Measurements from ENCODE around the gene SNRPD3.

SNRPD3 gene

GRCh38 chr22:24567668-24568067 lies 11.9 kb downstream of the SNRPD3 start:
- DNase-seq (ENCODE audit: low read depth in 2 of 2): no peak

DNA sequence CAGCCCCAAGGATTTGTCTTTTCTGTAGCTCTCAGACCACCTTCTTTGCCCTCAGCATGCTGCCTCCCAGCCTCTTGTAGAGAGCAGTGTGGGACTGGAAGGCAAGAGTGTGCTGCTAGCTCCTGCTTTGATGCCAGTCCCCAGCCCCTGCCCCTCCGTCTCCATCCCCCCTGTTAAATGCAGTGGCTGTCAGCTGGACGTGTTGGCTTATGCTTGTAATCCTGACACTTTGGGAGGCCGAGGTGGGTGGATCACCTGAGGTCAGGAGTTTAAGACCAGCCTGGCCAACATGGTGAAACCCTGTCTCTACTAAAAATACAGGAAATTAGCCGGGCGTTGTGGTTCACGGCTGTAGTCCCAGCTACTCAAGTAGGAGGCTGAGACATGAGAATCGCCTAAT lies 15.5 kb downstream of the SNRPD3 start:
- no peak for DNase-seq (ENCODE audit: low read depth in 2 of 2)

DNA sequence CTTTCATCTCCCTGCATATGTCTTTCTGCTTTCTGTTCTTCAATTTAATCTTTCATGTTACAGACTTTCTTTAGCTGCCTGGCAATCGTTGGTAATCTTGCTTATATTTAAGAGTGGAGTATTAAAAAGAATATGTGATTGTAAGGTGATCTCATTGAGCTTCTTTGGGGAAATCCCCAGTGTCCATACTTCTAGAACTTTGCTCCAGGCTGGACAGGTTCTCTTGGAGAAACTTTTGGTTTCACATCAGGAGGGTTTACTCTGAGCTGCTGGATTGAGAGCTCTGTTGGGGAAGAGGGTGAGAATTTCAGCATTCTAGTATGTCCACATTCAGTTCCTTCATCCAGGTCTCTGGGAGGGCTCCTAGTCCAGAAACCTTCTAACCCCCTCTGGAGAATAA lies 21.0 kb downstream of the SNRPD3 start:
- no peak for DNase-seq (ENCODE audit: low read depth in 2 of 2)

DNA sequence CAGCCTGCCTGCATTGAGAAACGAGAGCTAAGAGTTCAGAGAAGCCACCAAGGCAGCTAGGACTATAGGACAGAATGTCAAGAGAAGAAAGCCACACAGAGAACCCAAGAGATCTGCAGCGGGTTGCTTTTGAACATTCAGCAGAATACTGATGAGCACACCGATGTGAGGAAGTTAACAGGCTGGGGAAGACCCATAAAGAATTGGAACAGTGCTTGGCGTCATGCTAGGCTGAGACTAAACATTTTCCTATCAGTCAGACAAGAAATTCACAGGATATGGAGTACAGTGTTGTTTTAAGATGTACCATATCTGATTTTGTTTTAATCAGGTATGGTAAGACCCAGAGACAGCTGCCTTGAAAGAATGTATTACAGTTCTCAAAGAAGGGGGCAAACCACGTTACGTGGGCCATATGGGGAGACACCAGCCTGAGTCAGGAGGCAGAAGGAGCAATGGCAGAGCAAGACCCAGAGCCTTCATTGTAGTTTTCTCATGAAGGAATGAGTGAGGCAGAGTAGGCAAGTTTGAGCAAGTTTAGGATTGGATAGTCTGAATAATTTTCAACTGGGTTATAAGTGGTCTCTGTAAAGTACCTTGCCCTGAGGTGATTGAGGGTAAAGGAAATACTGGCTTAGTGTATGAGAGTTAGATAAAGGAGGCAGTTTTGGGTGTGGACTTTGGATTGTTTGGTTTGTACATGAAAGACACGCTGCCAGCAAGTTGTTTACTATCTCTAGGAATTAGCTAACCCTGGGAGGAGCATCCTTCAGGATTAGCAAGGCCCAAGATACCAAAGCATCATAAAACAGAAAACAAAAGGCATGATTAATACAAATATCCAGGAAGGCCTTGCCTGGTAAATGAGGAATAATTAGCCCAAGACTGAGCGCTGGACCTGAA lies 22.8 kb downstream of the SNRPD3 start:
- DNase-seq (ENCODE audit: low read depth in 2 of 2): no peak

DNA sequence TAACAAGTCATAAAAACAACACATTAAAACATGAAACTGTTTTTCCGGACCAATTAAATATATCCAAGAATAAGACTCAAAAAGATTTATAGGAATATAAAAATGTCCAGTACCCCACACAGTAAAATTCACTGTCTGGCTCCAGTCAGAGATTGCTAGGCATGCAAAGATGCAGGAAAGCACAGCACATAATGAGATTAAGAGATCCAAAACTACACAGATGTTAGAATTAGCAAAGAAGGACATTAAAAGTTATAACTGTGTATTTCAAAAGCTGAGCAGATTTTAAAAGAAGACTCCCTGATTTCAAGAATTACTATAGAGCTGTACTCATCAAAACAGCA lies 23.4 kb downstream of the SNRPD3 start:
- no peak for DNase-seq (ENCODE audit: low read depth in 2 of 2)

DNA sequence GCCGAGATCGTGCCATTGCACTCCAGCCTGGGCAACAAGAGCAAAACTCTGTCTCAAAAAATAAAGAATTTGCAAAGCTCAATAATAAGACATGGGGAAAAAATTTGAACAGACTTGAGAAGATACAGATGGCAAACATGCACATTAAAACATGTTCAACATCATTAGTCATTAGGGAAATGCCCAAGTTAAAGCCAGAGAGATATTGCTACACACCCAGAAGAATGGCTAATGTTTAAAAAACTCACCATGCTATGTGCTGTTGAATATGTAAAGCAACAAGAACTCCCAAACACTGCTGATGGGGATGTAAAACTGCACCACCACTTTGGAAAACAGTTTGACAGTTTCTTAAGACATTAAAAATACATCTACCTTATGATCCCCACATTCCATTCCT lies 24.5 kb downstream of the SNRPD3 start:
- no peak for DNase-seq (ENCODE audit: low read depth in 2 of 2)

GRCh38 chr22:24582056-24582814 lies 26.4 kb downstream of the SNRPD3 start:
- no peak for DNase-seq (ENCODE audit: low read depth in 2 of 2)

DNA sequence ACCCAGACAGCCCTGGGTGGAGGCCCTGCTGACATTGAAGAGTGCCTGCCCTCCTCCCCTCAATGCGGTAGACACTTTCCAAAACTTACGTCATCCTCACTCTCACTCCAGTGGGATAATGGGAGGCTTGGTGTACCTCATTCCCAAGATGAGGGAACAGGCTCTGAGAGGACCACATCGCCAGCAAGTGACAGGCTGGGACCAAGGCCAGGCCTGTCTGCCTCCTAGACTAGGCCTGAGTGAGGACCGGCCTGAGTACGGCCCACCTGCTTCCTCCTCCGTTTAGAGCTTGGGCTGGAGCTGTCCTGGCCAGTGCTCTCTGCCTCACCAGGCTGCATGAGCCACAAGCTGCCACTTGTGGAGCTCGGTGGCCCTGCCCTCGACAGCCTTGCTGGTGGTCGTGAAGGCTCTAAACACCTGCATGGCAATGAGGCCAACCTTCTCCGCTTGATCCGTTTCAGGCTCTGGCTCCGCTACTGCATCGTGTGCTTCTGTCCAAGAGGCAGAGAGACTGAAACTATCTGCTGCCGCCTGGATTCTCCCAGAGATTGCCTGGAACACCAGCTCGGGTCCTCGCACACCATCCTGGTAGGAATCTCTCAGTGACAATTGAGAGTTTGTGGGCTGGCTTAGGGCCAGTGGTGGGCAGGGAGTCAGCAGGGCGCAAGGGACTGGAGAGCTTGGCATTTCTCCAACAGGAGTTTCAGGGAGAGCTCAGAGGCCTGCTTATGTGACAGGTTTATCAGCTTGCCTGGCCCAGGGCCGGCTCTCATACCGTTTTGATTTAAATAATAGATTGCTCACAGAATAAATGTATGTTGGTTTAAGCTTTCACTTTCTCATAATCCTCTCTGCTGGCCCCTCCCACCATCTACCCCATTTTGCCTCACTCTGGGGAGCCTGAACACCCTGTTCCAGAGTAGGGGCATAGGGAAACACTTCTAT lies 27.7 kb downstream of the SNRPD3 start:
- DNase-seq (ENCODE audit: low read depth in 2 of 2): no peak

DNA sequence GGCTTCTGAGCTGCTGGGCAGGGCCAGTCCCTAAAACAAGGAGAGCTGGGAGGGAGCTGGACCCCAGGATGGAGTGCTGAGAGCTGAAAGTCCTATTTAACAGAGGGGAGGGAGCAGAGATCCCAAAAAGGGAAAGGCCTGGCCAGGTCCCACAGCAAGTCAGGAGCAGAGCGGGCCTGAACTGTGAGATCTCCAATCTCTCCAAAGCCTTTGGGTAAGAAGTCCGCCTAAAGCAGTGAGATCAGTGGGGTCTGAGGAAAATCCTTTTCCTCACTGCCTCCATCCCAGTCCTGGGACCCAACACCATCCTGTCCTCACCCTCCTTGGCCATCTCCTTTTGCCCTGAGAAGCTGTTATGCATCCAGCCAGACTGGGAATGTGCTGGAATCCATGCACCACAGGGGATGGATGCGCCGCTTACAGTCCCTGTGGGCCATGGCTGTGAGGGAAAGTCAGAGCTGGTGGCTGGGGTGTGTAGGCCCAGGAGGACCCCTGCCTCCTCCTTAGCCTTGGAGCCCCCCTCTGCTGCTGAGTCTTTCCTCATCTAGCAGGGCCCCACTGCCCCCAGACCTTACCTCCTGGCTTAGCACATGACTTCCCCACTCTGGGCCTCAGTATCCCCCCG lies 28.5 kb downstream of the SNRPD3 start:
- no peak for DNase-seq (ENCODE audit: low read depth in 2 of 2)

- no peak for DNase-seq (ENCODE audit: low read depth in 2 of 2)
These were observed 29.1 kb downstream of the SNRPD3 start for GRCh38 chr22:24584871-24585411.

- no peak for DNase-seq (ENCODE audit: low read depth in 2 of 2)
These were observed 29.7 kb downstream of the SNRPD3 start for GRCh38 chr22:24585461-24585860.

DNA sequence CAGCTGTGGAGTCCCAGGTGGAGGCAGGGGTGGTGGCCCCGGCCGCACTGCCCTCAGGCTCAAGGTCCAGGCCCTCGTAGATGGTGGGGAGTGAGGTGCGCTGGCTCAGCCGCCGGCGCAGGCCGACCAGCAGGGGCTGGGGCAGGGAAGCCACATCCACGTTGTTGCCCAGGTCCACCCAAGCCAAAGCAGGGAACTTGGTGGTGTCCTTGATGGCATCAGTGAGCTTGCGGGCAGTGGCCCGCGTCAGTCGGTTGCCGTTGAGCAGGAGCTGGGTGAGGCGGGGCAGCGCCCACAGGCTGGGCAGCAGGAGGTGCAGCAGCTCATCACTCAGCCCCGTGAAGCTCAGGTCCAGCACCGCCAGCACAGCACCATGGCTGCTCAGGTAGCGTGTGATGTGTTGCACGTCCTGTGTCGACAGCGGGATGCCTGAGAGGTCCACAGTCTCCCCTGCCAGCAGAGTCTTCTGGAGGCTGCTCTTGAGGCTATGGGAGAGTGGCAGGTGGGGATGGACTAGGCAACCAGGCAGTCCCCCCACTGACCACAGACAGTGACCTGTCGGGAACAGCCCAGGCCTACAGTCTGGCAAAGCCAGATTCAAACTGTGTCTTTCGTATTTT lies 30.2 kb downstream of the SNRPD3 start:
- DNase-seq (ENCODE audit: low read depth in 2 of 2): no peak

GRCh38 chr22:24587251-24587650 lies 31.5 kb downstream of the SNRPD3 start:
- no peak for DNase-seq (ENCODE audit: low read depth in 2 of 2)

DNA sequence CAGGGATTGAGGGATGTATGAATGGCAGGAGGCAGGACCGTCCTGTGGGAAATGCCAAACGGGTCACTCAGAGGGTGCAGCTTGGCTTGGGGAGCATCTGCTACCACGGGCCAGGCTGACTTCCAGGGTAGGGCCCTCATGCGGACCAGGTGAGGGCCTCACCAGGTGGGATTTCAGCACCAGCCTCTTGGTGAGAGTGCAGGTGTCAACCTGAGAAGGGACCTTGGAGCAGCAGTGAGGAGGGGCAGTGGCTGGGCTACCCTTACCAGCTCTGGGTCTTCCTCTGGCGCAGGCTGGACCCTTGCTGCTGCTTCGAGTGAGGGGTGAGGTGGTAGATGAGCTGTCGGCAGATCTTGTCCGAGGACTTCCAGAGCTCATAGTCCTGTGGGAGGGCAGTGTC lies 32.1 kb downstream of the SNRPD3 start:
- DNase-seq (ENCODE audit: low read depth in 2 of 2): no peak

DNA sequence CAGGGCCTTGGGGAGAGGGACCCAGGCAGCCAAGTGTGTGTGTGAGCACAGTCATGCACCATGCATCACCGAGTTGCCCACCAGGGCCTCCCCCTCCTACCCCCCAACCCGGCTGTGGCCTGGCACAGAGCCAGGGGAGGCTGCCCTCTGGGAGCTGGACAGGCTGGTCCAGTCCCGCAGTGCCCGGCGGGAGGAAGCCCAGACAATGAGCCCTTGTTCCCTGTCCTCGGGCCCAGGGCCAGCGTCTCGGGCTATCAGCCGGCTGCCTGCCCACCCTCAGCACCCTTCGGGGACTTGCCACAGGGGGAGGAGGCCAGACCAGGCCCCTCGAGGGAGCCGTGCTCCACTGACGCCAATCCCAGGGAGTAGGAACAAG lies 32.6 kb downstream of the SNRPD3 start:
- DNase-seq (ENCODE audit: low read depth in 2 of 2): no peak

- no peak for DNase-seq (ENCODE audit: low read depth in 2 of 2)
These were observed 33.1 kb downstream of the SNRPD3 start for GRCh38 chr22:24588757-24589481.

DNA sequence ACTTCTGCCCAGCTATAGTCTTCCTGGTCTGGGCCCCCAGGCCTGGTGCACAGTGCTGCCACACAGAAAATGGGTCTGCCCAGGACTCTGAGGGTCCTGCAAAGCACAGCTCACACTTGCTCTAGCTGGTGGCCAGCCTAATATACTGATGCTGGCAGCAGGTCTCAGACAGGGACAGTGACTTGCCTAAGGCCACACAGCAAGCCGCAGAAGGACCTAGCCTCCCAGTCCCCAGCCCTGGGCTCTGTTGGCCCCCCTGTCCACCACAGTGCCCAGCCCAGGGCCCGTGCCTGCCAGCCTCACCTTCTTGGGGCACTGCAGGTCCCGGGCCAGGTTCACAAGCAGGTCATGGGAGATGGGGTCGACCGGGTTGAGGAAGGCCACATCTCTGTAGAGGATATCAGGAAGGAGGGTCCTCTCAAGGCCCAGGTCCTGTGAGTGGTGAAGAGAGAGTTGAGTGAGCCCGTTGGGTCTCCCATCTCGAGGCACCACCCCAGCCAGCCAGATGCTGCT lies 33.8 kb downstream of the SNRPD3 start:
- no peak for DNase-seq (ENCODE audit: low read depth in 2 of 2)

DNA sequence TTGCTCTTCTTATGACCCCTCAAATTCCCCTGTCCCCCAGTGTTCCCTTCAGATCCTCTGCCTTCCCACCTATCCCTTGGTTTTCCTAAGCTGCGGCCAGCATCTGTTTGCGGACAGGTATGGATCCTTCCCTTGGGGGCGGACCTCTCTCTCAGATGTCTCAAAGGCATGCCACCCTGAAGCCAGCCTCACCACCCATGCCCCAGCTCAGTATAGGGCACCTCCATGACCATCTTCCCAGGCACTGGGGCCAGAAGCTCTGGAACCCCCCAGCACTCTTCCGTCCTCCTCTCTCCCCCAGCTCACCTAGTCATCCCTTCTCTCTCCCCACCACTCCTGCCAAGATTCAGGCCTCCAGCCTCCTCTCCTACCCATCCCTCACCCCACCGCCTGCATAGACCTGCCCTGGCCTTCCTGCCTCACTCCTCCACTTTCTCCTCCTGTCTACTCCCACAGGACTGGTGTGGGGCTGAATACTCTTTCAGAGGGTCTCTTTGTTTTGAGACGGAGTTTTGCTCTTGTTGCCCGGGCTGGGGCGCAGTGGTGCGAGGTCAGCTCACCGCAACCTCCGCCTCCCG lies 34.9 kb downstream of the SNRPD3 start:
- DNase-seq (ENCODE audit: low read depth in 2 of 2): no peak

DNA sequence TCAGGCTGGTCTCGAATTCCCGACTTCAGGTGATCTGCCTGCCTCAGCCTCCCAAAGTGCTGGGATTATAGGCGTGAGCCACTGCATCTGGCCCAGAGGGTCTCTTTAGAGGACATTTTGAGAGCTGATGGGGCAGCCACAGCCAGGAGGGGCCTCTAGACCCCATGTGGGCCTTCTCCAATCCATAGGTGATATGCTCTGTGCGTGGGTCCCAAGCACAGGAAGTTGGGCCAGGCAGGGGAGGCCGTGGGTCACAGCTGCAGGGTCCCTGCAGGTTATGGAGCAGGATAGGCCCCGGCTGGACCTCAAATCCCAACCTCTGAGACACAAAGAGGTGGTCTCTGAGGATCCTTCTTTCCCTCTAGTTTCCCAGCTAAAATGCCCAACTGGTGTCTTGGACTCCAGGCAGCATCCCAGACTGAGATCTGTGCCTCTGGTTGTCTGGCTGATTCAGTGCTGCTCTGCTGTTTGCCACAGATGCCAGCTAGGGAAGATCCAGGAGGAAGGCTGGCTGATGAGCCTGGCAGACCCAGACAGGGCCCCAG lies 35.6 kb downstream of the SNRPD3 start:
- no peak for DNase-seq (ENCODE audit: low read depth in 2 of 2)
